Epithelial cell of proximal tubule (primary cell): ENCODE data around the gene PARL. TPM values are rescaled to one million over a fixed set of nuclear protein-coding genes. Genes with fewer than 3 reads are reported as not detected.
A peak's percentile ranks its signal among the peaks of the same experiment; 100 is the strongest.

Experiments used
- DNase-seq: peaks from one replicate; pipeline ENCODE4 v3.0.0-alpha.2; 2011; ENCODE audit warnings: low read depth
- H3K4me3 ChIP-seq: 2 replicates; pipeline ENCODE4 v1.5.1; 2011; ENCODE audit warnings: low read depth, mild to moderate bottlenecking, low read length
- total RNA-seq: library from RNA; depleted of rRNA; stranded (reverse); fragments of >200 nt; gene quantifications from 2 replicates; pipeline ENCODE4 v1.2.3, GENCODE V29; 2015
- TF ChIP-seq, protein P1 (sequence below): conservative IDR thresholded peaks from 2 replicates; pipeline ENCODE4 v1.5.1; 2012; ENCODE audit warnings: low read depth, mild to moderate bottlenecking, low read length

Gene PARL
- total RNA-seq, 1 donor from 2014 or later: 38.1 TPM

DNA sequence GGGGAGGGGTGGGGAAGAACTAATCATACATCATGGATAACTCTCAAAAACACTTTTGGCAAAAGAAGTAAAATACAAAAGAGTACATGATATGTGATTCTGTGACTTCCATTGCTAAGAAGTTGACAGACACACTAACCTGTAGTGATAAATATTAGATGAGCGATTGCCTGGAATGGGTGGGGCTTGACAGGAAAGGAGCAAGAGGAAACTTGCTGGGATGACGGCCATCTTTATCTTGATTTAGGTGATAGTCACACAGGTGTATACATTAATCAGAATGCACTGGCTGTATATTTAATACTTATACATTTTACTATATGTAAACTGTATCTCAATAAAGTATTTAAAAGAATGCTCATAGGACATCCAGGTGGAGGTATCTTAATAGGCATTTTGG, 13.1 kb downstream of the PARL start:
- TF ChIP-seq, protein P1, sequence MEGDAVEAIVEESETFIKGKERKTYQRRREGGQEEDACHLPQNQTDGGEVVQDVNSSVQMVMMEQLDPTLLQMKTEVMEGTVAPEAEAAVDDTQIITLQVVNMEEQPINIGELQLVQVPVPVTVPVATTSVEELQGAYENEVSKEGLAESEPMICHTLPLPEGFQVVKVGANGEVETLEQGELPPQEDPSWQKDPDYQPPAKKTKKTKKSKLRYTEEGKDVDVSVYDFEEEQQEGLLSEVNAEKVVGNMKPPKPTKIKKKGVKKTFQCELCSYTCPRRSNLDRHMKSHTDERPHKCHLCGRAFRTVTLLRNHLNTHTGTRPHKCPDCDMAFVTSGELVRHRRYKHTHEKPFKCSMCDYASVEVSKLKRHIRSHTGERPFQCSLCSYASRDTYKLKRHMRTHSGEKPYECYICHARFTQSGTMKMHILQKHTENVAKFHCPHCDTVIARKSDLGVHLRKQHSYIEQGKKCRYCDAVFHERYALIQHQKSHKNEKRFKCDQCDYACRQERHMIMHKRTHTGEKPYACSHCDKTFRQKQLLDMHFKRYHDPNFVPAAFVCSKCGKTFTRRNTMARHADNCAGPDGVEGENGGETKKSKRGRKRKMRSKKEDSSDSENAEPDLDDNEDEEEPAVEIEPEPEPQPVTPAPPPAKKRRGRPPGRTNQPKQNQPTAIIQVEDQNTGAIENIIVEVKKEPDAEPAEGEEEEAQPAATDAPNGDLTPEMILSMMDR: no peak
- H3K4me3 ChIP-seq: no peak overlapping the region
- no peak for DNase-seq

DNA sequence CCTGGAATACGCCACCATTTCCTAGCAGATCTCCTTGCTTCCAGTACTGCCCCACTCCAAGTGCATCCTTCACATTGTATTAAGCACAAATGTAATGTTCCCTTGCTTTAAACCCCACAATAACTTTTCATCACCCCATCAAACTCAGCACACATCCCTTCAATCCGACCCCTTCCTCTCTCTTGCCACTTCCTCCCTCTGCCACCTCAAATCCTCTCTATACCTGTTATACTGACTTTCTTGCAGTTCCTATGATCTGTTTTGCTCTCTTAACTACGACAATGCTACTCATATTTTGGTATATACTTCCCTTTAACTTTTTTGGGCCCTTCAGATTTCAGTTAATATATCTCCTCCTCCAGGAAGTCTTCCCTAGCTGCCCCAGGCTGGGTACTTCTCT, 14.1 kb downstream of the PARL start:
- TF ChIP-seq, protein P1: no peak
- no peak for DNase-seq
- no peak overlapping the region for H3K4me3 ChIP-seq

DNA sequence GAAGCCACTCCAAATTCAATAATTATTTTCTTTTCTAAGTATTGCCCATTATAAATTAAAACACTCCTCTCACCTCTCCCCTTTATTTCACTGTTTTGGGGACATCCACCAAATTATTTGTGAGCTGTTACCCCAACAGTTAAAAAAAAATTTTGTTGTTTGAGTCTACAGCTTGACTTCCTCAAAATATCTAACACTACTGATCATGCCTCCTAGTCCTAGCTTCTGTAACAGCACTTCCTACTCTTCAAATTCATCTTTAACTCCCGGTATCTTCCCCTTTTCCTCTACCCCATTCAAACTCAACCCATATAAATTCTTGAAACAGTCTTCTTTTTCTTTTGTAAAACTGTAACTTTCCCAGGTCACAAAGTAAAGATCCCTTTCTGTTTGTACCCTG, 15.9 kb downstream of the PARL start:
- H3K4me3 ChIP-seq: no peak overlapping the region
- TF ChIP-seq, protein P1: no peak
- DNase-seq: no peak

DNA sequence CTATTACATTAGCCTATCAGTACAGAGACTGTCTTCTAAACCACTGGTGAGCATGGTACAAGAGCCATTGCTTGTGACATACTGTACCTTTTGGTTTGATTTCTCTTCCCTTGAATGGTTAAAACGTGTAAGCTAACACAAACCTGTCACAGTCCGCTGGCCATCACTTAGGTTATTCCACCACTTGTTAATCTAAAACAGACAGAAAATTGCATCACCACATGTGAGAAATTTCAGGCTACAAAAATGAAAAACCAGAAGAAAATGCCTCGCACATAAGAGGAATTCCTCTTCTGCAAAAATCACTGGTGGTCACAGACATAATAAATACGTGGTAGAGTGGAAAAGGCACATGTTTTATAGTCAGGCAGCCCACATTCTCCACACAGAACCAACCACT, 22.1 kb downstream of the PARL start:
- no peak overlapping the region for H3K4me3 ChIP-seq
- TF ChIP-seq, protein P1: no peak
- DNase-seq: peak; percentile 81

DNA sequence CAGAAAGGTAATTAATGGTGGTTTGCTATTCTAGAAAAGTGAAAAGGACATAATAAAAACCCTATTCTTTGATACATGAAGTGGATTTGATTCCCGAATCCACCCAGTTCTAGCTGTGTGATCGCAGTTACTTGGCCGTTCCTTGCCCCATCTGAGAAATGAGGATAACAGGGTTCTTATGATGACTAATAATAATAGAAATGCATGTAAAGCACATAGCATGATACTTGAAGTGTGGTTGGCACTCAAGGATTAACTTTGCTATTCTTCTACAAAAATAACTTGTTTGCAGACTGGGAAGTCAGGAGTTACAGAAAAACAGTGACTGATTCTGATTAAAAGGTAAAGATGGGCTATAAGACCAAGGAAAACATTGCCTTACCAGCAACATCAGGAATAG, 26.8 kb downstream of the PARL start:
- H3K4me3 ChIP-seq: no peak overlapping the region
- DNase-seq: no peak
- TF ChIP-seq, protein P1: no peak

DNA sequence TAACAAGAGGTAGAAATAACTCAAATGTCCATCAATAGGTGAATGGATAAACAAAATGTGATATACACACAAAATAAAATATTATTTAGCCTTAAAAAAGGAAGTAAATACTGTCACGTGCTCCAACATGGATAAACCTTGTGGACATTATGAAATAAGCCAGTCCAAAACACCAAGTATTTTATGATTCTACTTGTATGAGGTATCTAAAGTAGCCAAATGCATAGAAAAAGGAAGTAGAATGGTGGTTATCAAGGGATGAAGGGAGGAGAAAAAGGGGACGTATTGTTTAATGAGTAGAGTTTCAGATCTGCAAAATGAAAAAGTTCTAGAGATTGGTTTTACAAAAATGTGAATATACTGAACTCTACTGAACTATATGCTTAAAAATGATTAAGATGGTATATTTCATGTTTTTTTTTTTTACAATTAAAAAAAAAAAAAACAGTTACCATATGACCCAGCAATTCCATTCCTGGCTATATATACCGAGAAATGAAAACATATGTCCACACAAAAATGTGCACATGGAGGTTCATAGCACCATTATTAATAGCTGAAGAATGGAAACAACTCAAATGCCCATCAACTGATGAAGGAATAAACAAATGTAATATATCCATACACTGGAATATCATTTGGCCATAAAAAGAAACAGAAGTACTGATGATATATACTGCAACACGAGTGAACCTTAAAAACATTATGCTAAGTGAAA, 30.2 kb downstream of the PARL start:
- no peak overlapping the region for H3K4me3 ChIP-seq
- TF ChIP-seq, protein P1: no peak
- no peak for DNase-seq
